Stomach smooth muscle (tissue), 2 donors: ENCODE measurements around the gene MZT2A.
"Not testable (repeated sequence)": the region's sequence is repeated elsewhere in the genome, so short reads cannot be mapped to it uniquely, and the experiment has no call there.

Experiments used
- H3K27ac ChIP-seq: one replicate; pipeline ENCODE4 v1.7.0; 2013; ENCODE audit warnings: mild to moderate bottlenecking, low read length, inconsistent platforms
- H3K27me3 ChIP-seq, 2 donors: one replicate each; pipeline ENCODE4 v1.7.0; 2013; ENCODE audit warnings: low read length in 2 of 2; ENCODE audit not compliant: insufficient read depth in 2 of 2, control insufficient read depth in 1 of 2
- H3K36me3 ChIP-seq, 2 donors: one replicate each; pipeline ENCODE4 v1.7.0; 2013; ENCODE audit warnings: low read length in 2 of 2; ENCODE audit not compliant: control insufficient read depth in 2 of 2, insufficient read depth in 2 of 2
- H3K4me1 ChIP-seq: one replicate; pipeline ENCODE4 v1.7.0; 2013; ENCODE audit warnings: low read length; ENCODE audit not compliant: control insufficient read depth, insufficient read depth
- H3K4me3 ChIP-seq, 2 donors: one replicate each; pipeline ENCODE4 v1.7.0; 2013; ENCODE audit warnings: low read length in 2 of 2
- H3K9ac ChIP-seq, 2 donors: one replicate each; pipeline ENCODE4 v1.7.0; 2013; ENCODE audit warnings: low read length in 2 of 2, mild to moderate bottlenecking in 1 of 2
- H3K9me3 ChIP-seq, 2 donors: one replicate each; pipeline ENCODE4 v1.7.0; 2013; ENCODE audit warnings: low read length in 2 of 2; ENCODE audit not compliant: control insufficient read depth in 2 of 2
- donor health status: healthy.
- donor health status: Pancreatic carcinoma.

The MZT2A gene

DNA sequence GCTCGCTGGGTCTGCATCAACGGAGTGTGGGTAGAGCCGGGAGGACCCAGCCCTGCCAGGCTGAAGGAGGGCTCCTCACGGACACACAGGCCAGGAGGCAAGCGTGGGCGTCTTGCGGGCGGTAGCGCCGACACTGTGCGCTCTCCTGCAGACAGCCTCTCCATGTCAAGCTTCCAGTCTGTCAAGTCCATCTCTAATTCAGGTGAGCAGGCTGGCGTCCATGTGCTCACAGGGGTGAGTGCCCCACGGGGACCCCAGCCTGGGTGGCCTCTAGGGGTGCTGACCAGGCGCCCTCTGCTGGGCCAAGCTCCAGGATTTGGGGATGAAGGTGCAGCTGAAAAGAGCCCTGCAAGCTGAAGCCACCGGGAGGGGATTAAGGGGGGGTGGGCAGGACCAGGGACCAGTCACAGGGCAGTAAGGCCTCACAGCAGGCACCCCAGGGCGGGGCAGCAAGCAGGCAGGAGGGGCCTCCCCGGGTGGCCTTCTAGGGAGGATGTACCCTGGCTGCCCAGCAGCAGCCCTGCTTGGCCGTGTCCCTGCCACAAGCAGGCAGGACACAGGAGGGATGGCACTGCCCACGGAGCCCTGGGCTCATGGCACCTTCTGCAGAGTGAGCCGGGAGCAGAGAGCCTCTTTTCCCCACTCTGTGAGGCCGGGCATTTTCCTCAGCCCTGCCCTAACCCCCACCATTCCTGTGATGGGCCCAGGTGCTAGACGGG lies 38.6 kb upstream of the MZT2A start:
- not testable (repeated sequence) for H3K4me1 ChIP-seq, H3K4me3 ChIP-seq, H3K27me3 ChIP-seq, H3K27ac ChIP-seq, H3K36me3 ChIP-seq, H3K9me3 ChIP-seq, H3K9ac ChIP-seq

DNA sequence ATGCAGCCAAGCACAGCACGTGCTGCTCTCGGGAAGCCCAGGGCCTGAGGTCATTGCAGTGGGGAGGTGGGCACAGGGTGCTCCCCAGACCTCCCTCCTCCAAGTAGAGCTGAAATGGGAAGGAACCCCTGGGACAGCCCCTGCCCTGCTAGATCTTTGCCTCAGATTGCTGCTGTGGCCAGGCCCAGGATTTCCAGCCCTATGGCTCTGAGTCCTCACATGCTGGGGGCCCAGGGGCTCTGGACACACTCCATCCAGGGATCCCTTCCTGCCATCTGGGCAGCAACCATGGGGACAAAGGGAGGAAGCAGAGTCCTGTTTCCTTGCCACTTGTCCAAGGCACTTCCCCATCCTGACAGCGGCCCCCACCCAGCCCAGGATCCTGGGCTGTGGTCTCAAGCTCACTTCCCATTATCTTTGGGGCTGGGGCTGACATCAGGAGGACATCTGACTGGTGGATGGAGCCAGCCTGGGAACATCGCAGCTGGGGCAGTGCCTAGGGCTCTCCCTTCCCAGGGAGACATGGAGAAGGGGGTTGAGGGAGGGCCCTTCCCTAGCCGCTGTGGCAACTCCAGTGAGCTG lies 37.8 kb upstream of the MZT2A start:
- H3K27ac ChIP-seq, H3K36me3 ChIP-seq, H3K27me3 ChIP-seq, H3K4me1 ChIP-seq, H3K9me3 ChIP-seq, H3K9ac ChIP-seq, H3K4me3 ChIP-seq: not testable (repeated sequence)

DNA sequence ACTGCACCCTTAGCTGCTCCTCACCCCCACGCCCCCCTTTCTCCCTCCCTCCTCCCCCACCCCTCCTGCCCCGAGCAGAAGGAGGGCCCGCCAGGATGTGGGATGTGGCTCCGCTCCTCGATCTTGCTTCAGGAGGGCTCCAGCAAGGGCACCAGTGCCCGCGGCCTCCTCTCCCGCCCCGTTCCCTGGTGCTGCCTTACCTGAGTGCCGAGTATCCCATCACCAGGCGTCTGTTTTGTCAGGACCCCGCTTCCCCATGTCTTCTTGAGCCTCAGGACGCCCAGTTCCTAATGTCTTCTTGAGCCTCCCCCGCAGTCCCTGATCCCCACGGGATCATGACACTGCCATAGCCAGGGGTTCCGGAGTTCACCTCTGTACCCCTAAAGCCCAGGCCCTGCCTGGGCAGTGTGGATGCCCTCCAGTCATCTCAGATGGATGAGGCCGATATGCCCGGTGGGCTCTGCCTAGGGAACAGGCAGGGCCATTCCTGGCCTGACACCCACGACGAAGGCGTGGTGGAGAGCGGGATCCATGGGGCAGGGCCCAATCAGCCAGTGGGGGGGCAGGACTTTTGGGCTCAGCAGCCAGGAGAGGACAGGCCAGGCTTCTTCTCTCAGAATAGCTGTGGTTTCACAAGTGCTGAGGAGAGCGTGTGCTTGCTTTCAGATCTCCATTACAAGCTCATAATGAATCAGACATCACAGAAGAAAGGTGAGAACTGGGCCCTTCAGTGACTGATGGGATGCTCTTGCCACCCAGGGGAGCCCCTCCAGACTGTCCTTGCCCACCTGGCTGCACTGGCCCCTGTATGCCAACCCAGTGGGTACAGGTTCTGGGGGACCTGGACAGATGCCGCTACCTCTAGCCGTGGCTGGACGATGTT lies 37.0 kb upstream of the MZT2A start:
- not testable (repeated sequence) for H3K9me3 ChIP-seq, H3K9ac ChIP-seq, H3K36me3 ChIP-seq, H3K27me3 ChIP-seq, H3K4me1 ChIP-seq, H3K27ac ChIP-seq, H3K4me3 ChIP-seq

DNA sequence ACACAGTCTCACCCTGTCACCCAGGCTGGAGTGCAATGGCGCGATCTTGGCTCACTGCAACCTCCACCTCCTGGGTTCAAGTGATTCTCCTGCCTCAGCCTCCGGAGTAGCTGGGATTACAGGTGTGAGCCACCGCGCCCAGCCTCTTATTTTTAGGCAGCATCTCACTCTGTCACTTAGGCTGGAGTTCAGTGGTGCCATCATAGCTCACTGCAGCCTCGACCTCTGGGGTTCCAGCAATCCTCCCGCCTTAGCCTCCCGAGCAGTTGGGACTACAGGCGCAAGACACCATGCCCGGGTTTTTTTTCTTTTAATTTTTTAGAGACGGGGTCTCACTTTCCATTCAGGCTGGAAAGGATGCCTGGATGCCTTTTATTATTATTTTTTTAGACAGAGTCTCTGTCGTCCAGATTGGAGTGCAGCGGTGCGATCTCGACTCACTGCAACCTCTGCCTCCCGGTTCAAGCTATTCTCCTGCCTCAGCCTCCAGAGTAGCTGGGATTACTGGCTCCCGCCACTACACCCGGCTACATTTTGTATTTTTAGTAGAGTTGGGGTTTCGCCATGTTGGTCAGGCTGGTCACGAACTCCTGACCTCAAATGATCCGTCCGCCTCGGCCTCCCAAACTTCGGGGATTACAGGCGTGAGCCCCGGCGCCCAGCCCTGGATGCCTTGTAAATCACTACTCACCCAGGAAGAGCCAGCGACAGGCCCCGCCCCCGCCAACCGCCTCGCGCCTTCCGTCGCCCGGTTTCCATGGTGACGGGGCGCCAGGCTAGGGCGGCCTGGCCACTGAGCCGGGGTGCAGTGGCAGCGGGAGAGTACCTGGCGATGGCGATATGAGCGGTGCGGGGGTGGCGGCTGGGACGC lies 35.2 kb upstream of the MZT2A start, which contains the start of gene CCDC74A:
Gene CCDC74A (plus strand): TSS at position 758 of the 871 bp plus-strand sequence. CDS start 83 bp downstream, at position 841.
- not testable (repeated sequence) for H3K27me3 ChIP-seq, H3K9me3 ChIP-seq, H3K27ac ChIP-seq, H3K36me3 ChIP-seq, H3K9ac ChIP-seq, H3K4me1 ChIP-seq
- H3K4me3 ChIP-seq = peak within 1 kb of the TSS in 1 of 2 donors; percentile 62

DNA sequence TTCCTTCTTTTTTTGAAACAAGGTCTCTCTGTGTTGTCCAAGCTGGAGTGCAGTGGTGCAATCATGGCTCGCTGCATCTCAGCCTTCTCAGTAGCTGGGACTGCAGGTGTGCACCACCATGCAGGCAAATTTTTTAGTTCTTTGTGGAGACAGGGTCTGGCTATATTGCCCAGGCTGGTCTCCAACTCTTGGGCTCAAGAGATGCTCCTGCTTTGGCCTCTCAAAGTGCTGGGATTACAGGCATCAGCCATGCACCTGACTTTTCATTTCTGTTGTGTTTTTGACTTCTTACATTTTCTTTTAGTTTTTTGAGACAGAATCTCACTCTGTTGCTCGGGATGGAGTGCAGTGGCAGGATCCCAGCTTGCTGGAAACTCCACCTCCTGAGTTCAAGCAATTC lies 33.1 kb upstream of the MZT2A start:
- not testable (repeated sequence) for H3K4me1 ChIP-seq, H3K27me3 ChIP-seq, H3K9ac ChIP-seq, H3K27ac ChIP-seq, H3K4me3 ChIP-seq, H3K36me3 ChIP-seq, H3K9me3 ChIP-seq

DNA sequence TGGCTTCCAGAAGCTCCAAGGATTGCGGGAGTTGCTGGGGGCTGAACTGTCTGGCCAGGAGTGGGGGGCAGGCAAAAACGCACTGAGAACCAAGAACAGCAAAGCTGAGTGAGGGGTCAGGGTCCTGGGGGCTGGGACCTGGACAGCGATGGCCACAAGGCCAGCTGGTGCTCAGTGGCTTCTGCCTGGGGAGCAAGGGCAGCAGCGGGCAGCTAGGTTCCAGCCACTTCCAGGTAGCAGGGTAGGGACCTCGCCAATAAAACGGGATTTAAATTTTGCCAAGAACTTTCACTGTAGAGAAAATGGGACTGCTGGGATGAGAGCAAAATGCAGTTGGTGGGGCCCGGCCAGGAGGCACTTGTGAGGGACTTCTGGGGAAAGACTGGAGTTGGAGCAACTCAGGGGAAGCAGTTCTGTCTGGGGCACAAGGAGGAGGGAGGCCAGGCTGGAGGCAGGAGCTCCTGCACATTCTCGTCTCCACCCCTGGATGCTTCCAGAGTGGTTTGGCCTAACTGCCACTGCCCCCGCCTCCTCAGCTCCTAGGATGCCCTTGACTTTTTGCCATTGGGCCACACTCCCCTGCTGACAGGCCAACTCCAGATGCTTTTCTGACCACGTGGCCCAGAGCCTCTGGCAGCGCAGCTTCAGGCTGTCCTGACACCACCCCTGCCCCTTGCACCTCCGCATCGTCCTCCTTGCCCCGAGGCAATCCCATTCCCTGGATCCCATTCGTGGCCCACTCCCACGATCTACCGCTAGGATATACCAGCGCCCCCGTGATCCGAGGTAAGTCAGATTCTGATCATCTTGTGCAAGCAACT lies 30.0 kb upstream of the MZT2A start:
- no peaks in the 10 kb centered on the region for H3K9me3 ChIP-seq
- no peak overlapping the region for H3K9ac ChIP-seq
- peaks cover 2% of the 10 kb centered on the region for H3K4me1 ChIP-seq
- H3K27ac ChIP-seq = no peak overlapping the region
- H3K4me3 ChIP-seq = no peak overlapping the region
- no peaks in the 10 kb centered on the region for H3K27me3 ChIP-seq
- peaks cover 5 to 12% of the 10 kb centered on the region in 2 donors for H3K36me3 ChIP-seq

DNA sequence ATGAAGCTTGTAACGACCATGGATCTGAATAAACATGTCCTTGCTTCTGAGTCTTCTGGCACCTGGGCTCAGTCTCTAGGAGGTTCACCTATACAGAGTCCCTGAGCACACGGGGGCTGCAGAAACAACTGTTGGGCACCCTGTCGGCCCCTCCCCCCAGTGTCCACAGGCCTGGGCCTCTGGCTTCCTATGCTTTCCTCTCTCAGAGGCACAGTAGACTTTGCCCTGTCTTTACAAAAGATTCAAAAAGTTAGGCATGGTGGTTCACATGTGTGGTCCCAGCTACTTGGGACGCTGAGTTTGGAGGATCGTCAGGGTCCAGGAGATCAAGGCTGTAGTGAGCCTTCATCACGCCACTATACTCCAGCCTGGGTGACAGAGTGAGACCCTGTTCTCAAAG lies 29.3 kb upstream of the MZT2A start:
- not testable (repeated sequence) for H3K9me3 ChIP-seq, H3K27ac ChIP-seq, H3K4me1 ChIP-seq, H3K9ac ChIP-seq, H3K27me3 ChIP-seq, H3K4me3 ChIP-seq
- peaks cover 5 to 12% of the 10 kb centered on the region in 2 donors for H3K36me3 ChIP-seq

DNA sequence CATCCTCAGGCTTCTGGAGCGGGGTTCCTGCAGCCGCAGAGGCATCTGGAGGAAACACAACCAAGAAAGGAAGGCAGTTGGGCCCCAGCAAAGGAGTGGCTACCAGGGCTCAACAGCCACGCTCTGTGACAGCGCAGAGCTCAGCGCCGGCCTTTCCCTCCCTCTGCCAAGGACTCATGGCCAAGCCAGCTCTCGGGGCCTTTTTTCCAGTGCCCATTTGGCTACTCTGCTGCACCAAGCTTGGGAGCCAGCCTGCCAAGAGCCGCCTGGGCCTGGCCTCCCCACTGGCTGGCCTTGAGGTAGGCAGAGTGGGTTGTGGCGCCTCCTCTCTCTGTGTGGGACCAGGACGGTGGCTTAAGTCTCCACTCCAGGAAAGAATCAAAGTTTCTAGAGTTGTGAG lies 28.3 kb upstream of the MZT2A start:
- no peaks in the 10 kb centered on the region for H3K27me3 ChIP-seq
- H3K4me1 ChIP-seq = peaks cover 2% of the 10 kb centered on the region
- no peak overlapping the region for H3K4me3 ChIP-seq
- no peak overlapping the region for H3K27ac ChIP-seq
- H3K9ac ChIP-seq = no peak overlapping the region
- H3K36me3 ChIP-seq = peaks cover 5 to 15% of the 10 kb centered on the region in 2 donors
- no peaks in the 10 kb centered on the region for H3K9me3 ChIP-seq

DNA sequence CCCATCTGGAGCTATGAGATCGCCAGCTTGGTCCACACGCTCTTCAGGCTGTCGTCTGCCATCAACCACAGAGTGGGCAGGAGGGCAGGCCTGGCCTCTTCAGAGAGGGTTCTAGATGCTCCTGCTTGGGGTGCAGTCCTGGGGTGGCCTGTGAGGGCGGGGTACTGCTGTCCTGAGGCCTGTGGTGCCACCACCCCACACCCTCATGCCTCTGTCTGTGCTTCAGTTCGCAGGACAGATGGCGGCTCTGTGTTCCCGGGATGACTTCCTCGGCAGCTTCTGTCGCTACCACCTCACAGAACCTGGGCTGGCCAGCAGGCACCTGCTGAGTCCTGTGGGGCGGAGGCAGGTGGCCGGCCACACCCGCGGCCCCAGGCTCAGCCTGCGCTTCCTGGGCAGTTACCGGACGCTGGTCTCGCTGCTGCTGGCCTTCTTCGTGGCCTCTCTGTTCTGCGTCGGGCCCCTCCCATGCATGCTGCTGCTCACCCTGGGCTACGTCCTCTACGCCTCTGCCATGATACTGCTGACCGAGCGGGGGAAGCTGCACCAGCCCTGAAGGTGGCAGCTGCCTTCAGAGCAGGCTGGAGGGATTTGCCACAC lies 27.8 kb upstream of the MZT2A start:
- peaks cover 5 to 15% of the 10 kb centered on the region in 2 donors for H3K36me3 ChIP-seq
- H3K4me3 ChIP-seq, H3K27me3 ChIP-seq, H3K9me3 ChIP-seq, H3K4me1 ChIP-seq, H3K9ac ChIP-seq, H3K27ac ChIP-seq: not testable (repeated sequence)
